HG03457 (cell line): Measurements from ENCODE around the gene FGL2.
"Not testable (repeated sequence)": the region's sequence is repeated elsewhere in the genome, so short reads cannot be mapped to it uniquely, and the experiment has no call there.

ENCODE experiments used
- ATAC-seq: cut with Tn5 transposase; IDR thresholded peaks from one replicate; pipeline ENCODE4 v1.9.1; 2021; ENCODE audit warnings: moderate number of reproducible peaks; ENCODE audit not compliant: unreplicated experiment

The FGL2 gene

GRCh38 chr7:77171073-77171472 lies 28.5 kb downstream of the FGL2 start:
- ATAC-seq: not testable (repeated sequence)

GRCh38 chr7:77157446-77157845 lies 42.2 kb downstream of the FGL2 start:
- ATAC-seq: peak; percentile 55

GRCh38 chr7:77157034-77157433 lies 42.6 kb downstream of the FGL2 start:
- ATAC-seq: peak; percentile 72

GRCh38 chr7:77155601-77156377 lies 43.8 kb downstream of the FGL2 start:
- ATAC-seq: not testable (repeated sequence)

GRCh38 chr7:77154917-77155464 lies 44.6 kb downstream of the FGL2 start:
- peak; percentile 29 for ATAC-seq

GRCh38 chr7:77152232-77152631 lies 47.4 kb downstream of the FGL2 start:
- ATAC-seq: not testable (repeated sequence)
